OCI-LY3 (cell line): ENCODE data around the gene ASB1.

ENCODE experiments used
- H2AFZ ChIP-seq: fragments of 200-600, 300-600 bp; shearing (Covaris generic); 2 replicates; pipeline ENCODE4 v1.6.0; 2014; ENCODE audit warnings: antibody characterized with exemption, low read depth, low read length
- H3K27ac ChIP-seq: fragments of 200-600, 300-600 bp; sonication (generic); 2 replicates; pipeline ENCODE4 v1.5.1; 2014; ENCODE audit warnings: mild to moderate bottlenecking, low read length, moderate library complexity, mixed read lengths
- H3K27me3 ChIP-seq: fragments of 200-600, 300-600 bp; sonication (generic); 2 replicates; pipeline ENCODE4 v1.6.1; 2014; ENCODE audit warnings: low read depth, low read length, mixed read lengths
- H3K36me3 ChIP-seq: fragments of 200-600, 300-600 bp; sonication (generic); replicated peaks from 2 replicates; pipeline ENCODE3; 2014; ENCODE audit warnings: low read depth, low read length, mixed read lengths
- H3K4me1 ChIP-seq: fragments of 300-600, 200-600 bp; sonication (generic); 2 replicates; pipeline ENCODE4 v1.6.1; 2014; ENCODE audit warnings: low read length, mixed read lengths
- H3K4me2 ChIP-seq: fragments of 200-600, 300-600 bp; sonication (generic); 2 replicates; pipeline ENCODE4 v1.6.1; 2014; ENCODE audit warnings: low read length, mixed read lengths
- H3K4me3 ChIP-seq: fragments of 300-600, 200-600 bp; sonication (generic); 2 replicates; pipeline ENCODE4 v1.5.1; 2014; ENCODE audit warnings: antibody characterized with exemption, mild to moderate bottlenecking, low read length, moderate library complexity
- H3K79me2 ChIP-seq: fragments of 300-600, 200-600 bp; shearing (Covaris generic); 2 replicates; pipeline ENCODE4 v1.6.1; 2014; ENCODE audit warnings: mild to moderate bottlenecking, low read length, mixed read lengths
- H3K9ac ChIP-seq: fragments of 300-600, 200-600 bp; shearing (Covaris generic); 2 replicates; pipeline ENCODE4 v1.6.0; 2014; ENCODE audit warnings: mild to moderate bottlenecking, low read length, moderate library complexity
- H3K9me3 ChIP-seq: fragments of 200-600, 300-600 bp; shearing (Covaris generic); 2 replicates; pipeline ENCODE4 v1.6.1; 2014; ENCODE audit warnings: low read length, mixed read lengths; ENCODE audit not compliant: insufficient read depth
- H4K20me1 ChIP-seq: fragments of 200-600, 300-600 bp; sonication (generic); 2 replicates; pipeline ENCODE4 v1.6.1; 2016; ENCODE audit warnings: low read length, mixed read lengths; ENCODE audit not compliant: insufficient read depth
- CTCF ChIP-seq: fragments of 200-600, 300-600 bp; sonication (generic); IDR thresholded peaks from 2 replicates; pipeline ENCODE4 v1.5.1; 2014; ENCODE audit warnings: antibody characterized with exemption, low read length, low read depth
- EZH2phosphoT487 ChIP-seq: fragments of 200-600 bp; shearing (Covaris generic); IDR thresholded peaks from 2 replicates; pipeline ENCODE4 v1.6.1; 2018; ENCODE audit warnings: antibody characterized with exemption, mixed run types, low read depth

Gene ASB1

GRCh38 chr2:238444242-238444641, 17.5 kb downstream of the ASB1 start:
- Histone ChIP-seq H3K4me3 (no peak overlapping the region), H4K20me1 (no peaks in the 10 kb centered on the region), H2AFZ (no peak overlapping the region), H3K9ac (no peak overlapping the region), H3K27ac (no peak overlapping the region), H3K4me1 (no peaks in the 10 kb centered on the region), H3K27me3 (no peaks in the 10 kb centered on the region), H3K9me3 (no peaks in the 10 kb centered on the region), H3K4me2 (no peak overlapping the region), H3K79me2 (peaks cover 29% of the 10 kb centered on the region), H3K36me3 (peaks cover 20% of the 10 kb centered on the region)
- TF ChIP-seq EZH2phosphoT487 (no peak), CTCF (no peak)

- Histone ChIP-seq H3K9me3 (no peaks in the 10 kb centered on the region), H3K79me2 (peaks cover 18% of the 10 kb centered on the region), H3K36me3 (peaks cover 21% of the 10 kb centered on the region), H3K4me1 (no peaks in the 10 kb centered on the region), H3K27me3 (no peaks in the 10 kb centered on the region), H3K4me3 (no peak overlapping the region), H4K20me1 (no peaks in the 10 kb centered on the region), H2AFZ (no peak overlapping the region), H3K9ac (no peak overlapping the region), H3K4me2 (no peak overlapping the region), H3K27ac (no peak overlapping the region)
- TF ChIP-seq EZH2phosphoT487 (no peak), CTCF (no peak)
These were observed 18.9 kb downstream of the ASB1 start for GRCh38 chr2:238445409-238446190.

- Histone ChIP-seq H3K79me2 (peaks cover 12% of the 10 kb centered on the region), H3K4me1 (no peaks in the 10 kb centered on the region), H3K9ac (no peak overlapping the region), H3K4me2 (no peak overlapping the region), H3K4me3 (no peak overlapping the region), H2AFZ (no peak overlapping the region), H3K36me3 (peaks cover 24% of the 10 kb centered on the region), H3K27ac (no peak overlapping the region), H3K9me3 (no peaks in the 10 kb centered on the region), H4K20me1 (no peaks in the 10 kb centered on the region), H3K27me3 (no peaks in the 10 kb centered on the region)
- TF ChIP-seq CTCF, result no peak
These were observed 19.6 kb downstream of the ASB1 start for GRCh38 chr2:238446371-238446770.

- no peak overlapping the region for H3K4me2 ChIP-seq
- H3K79me2 ChIP-seq, result peaks cover 3% of the 10 kb centered on the region; the same call in 1 of the 2 replicates
- H4K20me1 ChIP-seq, result no peaks in the 10 kb centered on the region
- H3K27ac ChIP-seq, result no peak overlapping the region
- TF ChIP-seq EZH2phosphoT487 (no peak), CTCF (no peak)
- H3K9ac ChIP-seq, result no peak overlapping the region
- H3K27me3 ChIP-seq, result no peaks in the 10 kb centered on the region
- no peak overlapping the region for H2AFZ ChIP-seq
- H3K4me1 ChIP-seq, result no peaks in the 10 kb centered on the region
- H3K36me3 ChIP-seq, result peaks cover 36% of the 10 kb centered on the region
- H3K9me3 ChIP-seq, result no peaks in the 10 kb centered on the region
- no peak overlapping the region for H3K4me3 ChIP-seq
These were observed 21.6 kb downstream of the ASB1 start for GRCh38 chr2:238448031-238448955.
